ENCODE measurements around the gene TDP1. TPM values are rescaled to one million over a fixed set of nuclear protein-coding genes. Genes with fewer than 3 reads are reported as not detected.

The TDP1 gene
- total and polyA plus RNA-seq, 4 donors, result 3.3 to 10.6 (median 4.2) TPM

DNA sequence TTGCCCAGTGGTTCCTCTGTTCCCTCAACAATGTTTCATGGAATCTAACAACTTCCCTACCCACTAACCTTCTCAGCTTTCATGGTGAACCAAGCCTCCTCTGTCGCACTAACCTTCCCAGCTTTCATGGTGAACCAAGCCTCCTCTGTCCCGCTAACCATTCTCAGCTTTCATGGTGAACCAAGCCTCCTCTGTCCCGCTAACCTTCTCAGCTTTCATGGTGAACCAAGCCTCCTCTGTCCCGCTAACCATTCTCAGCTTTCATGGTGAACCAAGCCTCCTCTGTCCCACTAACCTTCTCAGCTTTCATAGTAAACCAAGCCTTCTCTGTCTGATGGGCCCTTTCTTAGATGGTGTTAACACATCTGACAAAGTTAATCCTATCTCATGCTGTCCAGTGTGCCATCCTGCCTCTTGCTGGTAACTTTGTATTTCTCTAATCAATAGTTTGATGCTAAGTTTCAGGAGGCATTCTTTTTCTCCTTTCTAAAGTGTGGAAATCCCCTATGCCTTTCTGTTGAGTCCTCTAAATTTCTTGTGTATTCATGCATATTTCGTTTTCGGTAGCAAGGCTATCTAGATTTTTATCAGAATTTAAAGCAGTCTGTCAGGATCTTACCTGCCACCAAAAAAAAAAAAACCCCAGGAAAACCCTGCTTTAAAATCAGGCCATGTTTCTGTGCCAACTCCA is 79.3 kb downstream of the TDP1 start:
- no peak overlapping the region for H3K27ac ChIP-seq (ENCODE audit: low read depth in 1 of 2, low read length in 2 of 2)
- H3K36me3 ChIP-seq (ENCODE audit: control insufficient read depth in 4 of 4, insufficient read depth in 3 of 4, low read depth in 1 of 4, low read length in 3 of 4), result peaks cover 0 to 13% (median 5%) of the 10 kb centered on the region in 4 donors
- H3K27me3 ChIP-seq (ENCODE audit: control insufficient read depth in 4 of 4, insufficient read depth in 4 of 4, low read length in 3 of 4), result no peaks in the 10 kb centered on the region
- H3K9me3 ChIP-seq (ENCODE audit: control insufficient read depth in 4 of 4, low read length in 3 of 4), result no peaks in the 10 kb centered on the region
- 95% methylated on average over 6 of the region's 6 CpGs for WGBS
- H3K9ac ChIP-seq (ENCODE audit: low read depth in 1 of 2, low read length in 2 of 2), result no peak overlapping the region
- no peaks in the 10 kb centered on the region for H3K4me1 ChIP-seq (ENCODE audit: control insufficient read depth in 4 of 4, insufficient read depth in 4 of 4, low read length in 3 of 4)
- no peak for DNase-seq (ENCODE audit: low spot score)
- no peak overlapping the region for H3K4me3 ChIP-seq (ENCODE audit: low read depth in 1 of 3, low read length in 3 of 3)
- TF ChIP-seq RXRA (IDR thresholded peaks at IDR 0.05) (no peak), JUND (IDR thresholded peaks at IDR 0.05) (no peak), NR2F2 (IDR thresholded peaks at IDR 0.05) (no peak)

DNA sequence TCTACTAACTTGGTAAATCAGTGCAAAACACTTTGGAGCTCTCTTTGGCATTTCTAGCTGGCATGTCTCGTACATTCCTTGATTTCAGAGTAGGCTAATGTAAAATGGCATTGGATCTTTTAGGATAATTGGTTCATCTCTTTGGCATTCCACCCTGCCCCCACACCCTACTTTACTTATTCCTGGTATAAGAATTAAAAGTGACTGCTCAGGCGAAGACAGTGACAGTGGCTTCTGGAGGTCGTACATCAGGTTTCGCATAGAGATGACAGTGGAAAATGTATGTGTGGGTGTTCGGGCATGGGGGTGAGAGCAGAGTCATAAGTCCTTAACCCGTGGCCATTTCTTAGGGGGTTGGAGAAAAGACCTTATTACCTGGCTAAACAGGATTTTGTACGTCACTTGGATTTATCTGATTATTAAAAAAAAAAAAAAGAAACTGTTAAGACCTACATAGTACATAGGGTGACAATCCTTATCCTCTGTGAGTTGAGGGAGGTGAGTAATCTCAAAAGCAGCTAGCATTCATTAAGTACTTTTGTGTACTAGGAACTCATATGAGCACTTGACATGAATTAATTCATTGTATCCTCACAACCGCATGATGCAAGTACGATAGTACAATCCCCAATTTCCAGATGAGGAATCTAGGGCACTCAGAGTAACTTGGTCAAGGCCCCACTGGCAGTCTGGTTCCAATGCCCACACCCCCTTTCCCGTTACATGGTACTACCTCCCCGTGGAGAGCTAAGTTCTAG is 83.7 kb downstream of the TDP1 start:
- no peak overlapping the region for H3K27ac ChIP-seq (ENCODE audit: low read depth in 1 of 2, low read length in 2 of 2)
- no peaks in the 10 kb centered on the region for H3K4me1 ChIP-seq (ENCODE audit: control insufficient read depth in 4 of 4, insufficient read depth in 4 of 4, low read length in 3 of 4)
- no peaks in the 10 kb centered on the region for H3K9me3 ChIP-seq (ENCODE audit: control insufficient read depth in 4 of 4, low read length in 3 of 4)
- no peak overlapping the region for H3K9ac ChIP-seq (ENCODE audit: low read depth in 1 of 2, low read length in 2 of 2)
- H3K4me3 ChIP-seq (ENCODE audit: low read depth in 1 of 3, low read length in 3 of 3), result no peak overlapping the region
- peaks cover 0 to 4% (median 1%) of the 10 kb centered on the region in 4 donors for H3K36me3 ChIP-seq (ENCODE audit: control insufficient read depth in 4 of 4, insufficient read depth in 3 of 4, low read depth in 1 of 4, low read length in 3 of 4)
- TF ChIP-seq RAD21 (IDR thresholded peaks at IDR 0.05) (no peak), YY1 (IDR thresholded peaks at IDR 0.05) (no peak), HNF4A (conservative IDR thresholded peaks at IDR 0.05) (no peak)
- DNase-seq (ENCODE audit: low spot score), result no peak
- 97% methylated on average over 11 of the region's 11 CpGs for WGBS
- no peaks in the 10 kb centered on the region for H3K27me3 ChIP-seq (ENCODE audit: control insufficient read depth in 4 of 4, insufficient read depth in 4 of 4, low read length in 3 of 4)

DNA sequence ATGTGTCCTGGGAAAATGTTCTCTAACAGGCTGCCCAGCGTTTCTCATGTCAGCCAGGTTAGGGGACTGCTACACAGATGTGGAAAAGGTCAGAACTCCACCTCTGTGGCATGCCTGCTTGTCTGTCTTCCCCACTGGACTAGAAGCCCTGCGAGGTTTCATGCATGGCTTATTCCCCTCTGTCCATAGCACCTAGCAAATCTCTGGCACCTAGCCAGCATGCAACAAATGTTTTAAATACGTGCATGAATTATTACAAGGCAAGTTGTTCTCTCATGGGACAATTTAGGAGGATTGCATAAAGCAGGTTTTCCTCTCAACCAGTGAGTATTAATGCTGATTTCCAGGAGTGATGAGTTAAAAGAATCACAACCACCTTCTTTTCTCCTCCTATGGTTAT is 84.7 kb downstream of the TDP1 start:
- H3K27me3 ChIP-seq (ENCODE audit: control insufficient read depth in 4 of 4, insufficient read depth in 4 of 4, low read length in 3 of 4), result no peaks in the 10 kb centered on the region
- no peak overlapping the region for H3K4me3 ChIP-seq (ENCODE audit: low read depth in 1 of 3, low read length in 3 of 3)
- no peaks in the 10 kb centered on the region for H3K4me1 ChIP-seq (ENCODE audit: control insufficient read depth in 4 of 4, insufficient read depth in 4 of 4, low read length in 3 of 4)
- no peak for DNase-seq (ENCODE audit: low spot score)
- H3K9me3 ChIP-seq (ENCODE audit: control insufficient read depth in 4 of 4, low read length in 3 of 4), result no peaks in the 10 kb centered on the region
- no peak overlapping the region for H3K27ac ChIP-seq (ENCODE audit: low read depth in 1 of 2, low read length in 2 of 2)
- TF ChIP-seq, protein P1, sequence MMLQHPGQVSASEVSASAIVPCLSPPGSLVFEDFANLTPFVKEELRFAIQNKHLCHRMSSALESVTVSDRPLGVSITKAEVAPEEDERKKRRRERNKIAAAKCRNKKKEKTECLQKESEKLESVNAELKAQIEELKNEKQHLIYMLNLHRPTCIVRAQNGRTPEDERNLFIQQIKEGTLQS (IDR thresholded peaks at IDR 0.05), result no peak
- TF ChIP-seq RAD21 (IDR thresholded peaks at IDR 0.05), result no peak
- no peak for TF ChIP-seq TAF1 (conservative IDR thresholded peaks at IDR 0.05)
- TF ChIP-seq HNF4G (IDR thresholded peaks at IDR 0.05), result no peak
- TF ChIP-seq, protein P2, sequence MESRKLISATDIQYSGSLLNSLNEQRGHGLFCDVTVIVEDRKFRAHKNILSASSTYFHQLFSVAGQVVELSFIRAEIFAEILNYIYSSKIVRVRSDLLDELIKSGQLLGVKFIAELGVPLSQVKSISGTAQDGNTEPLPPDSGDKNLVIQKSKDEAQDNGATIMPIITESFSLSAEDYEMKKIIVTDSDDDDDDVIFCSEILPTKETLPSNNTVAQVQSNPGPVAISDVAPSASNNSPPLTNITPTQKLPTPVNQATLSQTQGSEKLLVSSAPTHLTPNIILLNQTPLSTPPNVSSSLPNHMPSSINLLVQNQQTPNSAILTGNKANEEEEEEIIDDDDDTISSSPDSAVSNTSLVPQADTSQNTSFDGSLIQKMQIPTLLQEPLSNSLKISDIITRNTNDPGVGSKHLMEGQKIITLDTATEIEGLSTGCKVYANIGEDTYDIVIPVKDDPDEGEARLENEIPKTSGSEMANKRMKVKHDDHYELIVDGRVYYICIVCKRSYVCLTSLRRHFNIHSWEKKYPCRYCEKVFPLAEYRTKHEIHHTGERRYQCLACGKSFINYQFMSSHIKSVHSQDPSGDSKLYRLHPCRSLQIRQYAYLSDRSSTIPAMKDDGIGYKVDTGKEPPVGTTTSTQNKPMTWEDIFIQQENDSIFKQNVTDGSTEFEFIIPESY (IDR thresholded peaks at IDR 0.05), result no peak
- no peak for TF ChIP-seq EGR1 (IDR thresholded peaks at IDR 0.05; ENCODE audit: low read depth in 2 of 2)
- no peak for TF ChIP-seq FOXA1 (IDR thresholded peaks at IDR 0.05)
- no peak for TF ChIP-seq GABPA (IDR thresholded peaks at IDR 0.05 in 1 of 2, conservative IDR thresholded peaks at IDR 0.05 in 1 of 2)
- TF ChIP-seq, protein P3, sequence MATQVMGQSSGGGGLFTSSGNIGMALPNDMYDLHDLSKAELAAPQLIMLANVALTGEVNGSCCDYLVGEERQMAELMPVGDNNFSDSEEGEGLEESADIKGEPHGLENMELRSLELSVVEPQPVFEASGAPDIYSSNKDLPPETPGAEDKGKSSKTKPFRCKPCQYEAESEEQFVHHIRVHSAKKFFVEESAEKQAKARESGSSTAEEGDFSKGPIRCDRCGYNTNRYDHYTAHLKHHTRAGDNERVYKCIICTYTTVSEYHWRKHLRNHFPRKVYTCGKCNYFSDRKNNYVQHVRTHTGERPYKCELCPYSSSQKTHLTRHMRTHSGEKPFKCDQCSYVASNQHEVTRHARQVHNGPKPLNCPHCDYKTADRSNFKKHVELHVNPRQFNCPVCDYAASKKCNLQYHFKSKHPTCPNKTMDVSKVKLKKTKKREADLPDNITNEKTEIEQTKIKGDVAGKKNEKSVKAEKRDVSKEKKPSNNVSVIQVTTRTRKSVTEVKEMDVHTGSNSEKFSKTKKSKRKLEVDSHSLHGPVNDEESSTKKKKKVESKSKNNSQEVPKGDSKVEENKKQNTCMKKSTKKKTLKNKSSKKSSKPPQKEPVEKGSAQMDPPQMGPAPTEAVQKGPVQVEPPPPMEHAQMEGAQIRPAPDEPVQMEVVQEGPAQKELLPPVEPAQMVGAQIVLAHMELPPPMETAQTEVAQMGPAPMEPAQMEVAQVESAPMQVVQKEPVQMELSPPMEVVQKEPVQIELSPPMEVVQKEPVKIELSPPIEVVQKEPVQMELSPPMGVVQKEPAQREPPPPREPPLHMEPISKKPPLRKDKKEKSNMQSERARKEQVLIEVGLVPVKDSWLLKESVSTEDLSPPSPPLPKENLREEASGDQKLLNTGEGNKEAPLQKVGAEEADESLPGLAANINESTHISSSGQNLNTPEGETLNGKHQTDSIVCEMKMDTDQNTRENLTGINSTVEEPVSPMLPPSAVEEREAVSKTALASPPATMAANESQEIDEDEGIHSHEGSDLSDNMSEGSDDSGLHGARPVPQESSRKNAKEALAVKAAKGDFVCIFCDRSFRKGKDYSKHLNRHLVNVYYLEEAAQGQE (IDR thresholded peaks at IDR 0.05), result no peak
- no peak for TF ChIP-seq YY1 (IDR thresholded peaks at IDR 0.05)
- TF ChIP-seq NR2F2 (IDR thresholded peaks at IDR 0.05), result no peak
- no peak for TF ChIP-seq SP1 (IDR thresholded peaks at IDR 0.05)
- no peak for TF ChIP-seq JUND (IDR thresholded peaks at IDR 0.05)
- no peak for TF ChIP-seq HNF4A (conservative IDR thresholded peaks at IDR 0.05)
- no peak for TF ChIP-seq FOXA2 (IDR thresholded peaks at IDR 0.05)
- TF ChIP-seq, protein P4, sequence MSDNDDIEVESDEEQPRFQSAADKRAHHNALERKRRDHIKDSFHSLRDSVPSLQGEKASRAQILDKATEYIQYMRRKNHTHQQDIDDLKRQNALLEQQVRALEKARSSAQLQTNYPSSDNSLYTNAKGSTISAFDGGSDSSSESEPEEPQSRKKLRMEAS (IDR thresholded peaks at IDR 0.05), result no peak
- no peak for TF ChIP-seq RXRA (IDR thresholded peaks at IDR 0.05)
- 92% methylated on average over 3 of the region's 3 CpGs for WGBS
- peaks cover 0 to under 1% (median 0%) of the 10 kb centered on the region in 4 donors for H3K36me3 ChIP-seq (ENCODE audit: control insufficient read depth in 4 of 4, insufficient read depth in 3 of 4, low read depth in 1 of 4, low read length in 3 of 4)
- H3K9ac ChIP-seq (ENCODE audit: low read depth in 1 of 2, low read length in 2 of 2), result no peak overlapping the region
